Peyer's patch (tissue), 4 donors: ENCODE results near the gene FBRSL1.

Experiments
- POLR2A ChIP-seq, 2 donors: fragments of 450-650 bp; IDR thresholded peaks; one replicate each; pipeline ENCODE4 v1.5.1; 2017; ENCODE audit warnings: antibody characterized with exemption in 2 of 2, mild to moderate bottlenecking in 2 of 2, moderate library complexity in 2 of 2
- TF ChIP-seq, protein P1 (sequence below), 6 experiments: fragments of 450-650 bp in 4 of 6; fragments of 200-600 bp in 2 of 6; sonication (generic) in 1 of 6; IDR thresholded peaks; one replicate each; pipeline ENCODE4 v1.5.1; 2017 to 2019; ENCODE audit warnings: antibody characterized with exemption in 6 of 6, mild to moderate bottlenecking in 3 of 6, moderate library complexity in 1 of 6

DNA sequence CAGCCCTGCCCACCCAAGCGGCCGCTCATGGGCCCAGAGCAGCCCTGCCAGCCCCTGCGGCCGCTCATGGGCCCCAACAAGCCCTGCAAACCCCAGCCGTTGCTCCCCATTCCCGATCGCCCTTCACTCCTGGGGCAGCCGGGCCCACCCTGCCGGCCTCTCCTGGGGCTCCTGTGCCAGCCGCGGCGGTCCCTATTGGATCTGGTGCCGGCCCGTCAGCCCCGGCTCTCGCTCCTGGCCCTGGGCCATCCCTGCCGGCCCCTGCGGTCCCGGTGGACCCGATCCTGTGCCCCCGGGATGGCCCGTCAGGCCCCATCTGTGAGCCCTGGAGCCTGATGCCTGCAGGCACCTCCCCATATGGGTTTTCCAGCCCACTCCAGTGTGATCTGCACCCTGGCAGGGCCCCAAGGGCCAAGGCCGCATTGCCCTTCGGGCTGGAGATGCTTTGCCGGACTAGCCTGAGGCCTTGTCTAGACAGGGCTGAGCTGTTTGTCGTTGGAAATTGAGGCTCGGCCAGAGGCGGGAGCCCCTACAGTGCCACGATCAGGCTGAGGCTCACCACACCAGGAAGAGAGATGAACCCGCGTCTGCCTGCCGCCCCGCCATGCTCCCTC lies 20.3 kb downstream of the FBRSL1 start:
- TF ChIP-seq, protein P1, sequence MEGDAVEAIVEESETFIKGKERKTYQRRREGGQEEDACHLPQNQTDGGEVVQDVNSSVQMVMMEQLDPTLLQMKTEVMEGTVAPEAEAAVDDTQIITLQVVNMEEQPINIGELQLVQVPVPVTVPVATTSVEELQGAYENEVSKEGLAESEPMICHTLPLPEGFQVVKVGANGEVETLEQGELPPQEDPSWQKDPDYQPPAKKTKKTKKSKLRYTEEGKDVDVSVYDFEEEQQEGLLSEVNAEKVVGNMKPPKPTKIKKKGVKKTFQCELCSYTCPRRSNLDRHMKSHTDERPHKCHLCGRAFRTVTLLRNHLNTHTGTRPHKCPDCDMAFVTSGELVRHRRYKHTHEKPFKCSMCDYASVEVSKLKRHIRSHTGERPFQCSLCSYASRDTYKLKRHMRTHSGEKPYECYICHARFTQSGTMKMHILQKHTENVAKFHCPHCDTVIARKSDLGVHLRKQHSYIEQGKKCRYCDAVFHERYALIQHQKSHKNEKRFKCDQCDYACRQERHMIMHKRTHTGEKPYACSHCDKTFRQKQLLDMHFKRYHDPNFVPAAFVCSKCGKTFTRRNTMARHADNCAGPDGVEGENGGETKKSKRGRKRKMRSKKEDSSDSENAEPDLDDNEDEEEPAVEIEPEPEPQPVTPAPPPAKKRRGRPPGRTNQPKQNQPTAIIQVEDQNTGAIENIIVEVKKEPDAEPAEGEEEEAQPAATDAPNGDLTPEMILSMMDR (IDR thresholded peaks at IDR 0.05): no peak
- TF ChIP-seq POLR2A (IDR thresholded peaks at IDR 0.05): no peak
